GM12874 (cell line): ENCODE measurements around the gene KLHL25.

ENCODE experiments used
- TF ChIP-seq, protein P1 (sequence below): IDR thresholded peaks from 2 replicates; pipeline ENCODE4 v1.5.1; 2011; ENCODE audit warnings: low read depth, mild to moderate bottlenecking, control low read depth, low read length, moderate library complexity; ENCODE audit not compliant: insufficient read depth

The KLHL25 gene

GRCh38 chr15:85771271-85771670 is 23.5 kb downstream of the KLHL25 start:
- TF ChIP-seq, protein P1, sequence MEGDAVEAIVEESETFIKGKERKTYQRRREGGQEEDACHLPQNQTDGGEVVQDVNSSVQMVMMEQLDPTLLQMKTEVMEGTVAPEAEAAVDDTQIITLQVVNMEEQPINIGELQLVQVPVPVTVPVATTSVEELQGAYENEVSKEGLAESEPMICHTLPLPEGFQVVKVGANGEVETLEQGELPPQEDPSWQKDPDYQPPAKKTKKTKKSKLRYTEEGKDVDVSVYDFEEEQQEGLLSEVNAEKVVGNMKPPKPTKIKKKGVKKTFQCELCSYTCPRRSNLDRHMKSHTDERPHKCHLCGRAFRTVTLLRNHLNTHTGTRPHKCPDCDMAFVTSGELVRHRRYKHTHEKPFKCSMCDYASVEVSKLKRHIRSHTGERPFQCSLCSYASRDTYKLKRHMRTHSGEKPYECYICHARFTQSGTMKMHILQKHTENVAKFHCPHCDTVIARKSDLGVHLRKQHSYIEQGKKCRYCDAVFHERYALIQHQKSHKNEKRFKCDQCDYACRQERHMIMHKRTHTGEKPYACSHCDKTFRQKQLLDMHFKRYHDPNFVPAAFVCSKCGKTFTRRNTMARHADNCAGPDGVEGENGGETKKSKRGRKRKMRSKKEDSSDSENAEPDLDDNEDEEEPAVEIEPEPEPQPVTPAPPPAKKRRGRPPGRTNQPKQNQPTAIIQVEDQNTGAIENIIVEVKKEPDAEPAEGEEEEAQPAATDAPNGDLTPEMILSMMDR: no peak

GRCh38 chr15:85770096-85771041 is 24.4 kb downstream of the KLHL25 start:
- TF ChIP-seq, protein P1: no peak

GRCh38 chr15:85769182-85769900 is 25.4 kb downstream of the KLHL25 start:
- TF ChIP-seq, protein P1: no peak

- TF ChIP-seq, protein P1: no peak
Measured at GRCh38 chr15:85768595-85769168, 26.0 kb downstream of the KLHL25 start.

DNA sequence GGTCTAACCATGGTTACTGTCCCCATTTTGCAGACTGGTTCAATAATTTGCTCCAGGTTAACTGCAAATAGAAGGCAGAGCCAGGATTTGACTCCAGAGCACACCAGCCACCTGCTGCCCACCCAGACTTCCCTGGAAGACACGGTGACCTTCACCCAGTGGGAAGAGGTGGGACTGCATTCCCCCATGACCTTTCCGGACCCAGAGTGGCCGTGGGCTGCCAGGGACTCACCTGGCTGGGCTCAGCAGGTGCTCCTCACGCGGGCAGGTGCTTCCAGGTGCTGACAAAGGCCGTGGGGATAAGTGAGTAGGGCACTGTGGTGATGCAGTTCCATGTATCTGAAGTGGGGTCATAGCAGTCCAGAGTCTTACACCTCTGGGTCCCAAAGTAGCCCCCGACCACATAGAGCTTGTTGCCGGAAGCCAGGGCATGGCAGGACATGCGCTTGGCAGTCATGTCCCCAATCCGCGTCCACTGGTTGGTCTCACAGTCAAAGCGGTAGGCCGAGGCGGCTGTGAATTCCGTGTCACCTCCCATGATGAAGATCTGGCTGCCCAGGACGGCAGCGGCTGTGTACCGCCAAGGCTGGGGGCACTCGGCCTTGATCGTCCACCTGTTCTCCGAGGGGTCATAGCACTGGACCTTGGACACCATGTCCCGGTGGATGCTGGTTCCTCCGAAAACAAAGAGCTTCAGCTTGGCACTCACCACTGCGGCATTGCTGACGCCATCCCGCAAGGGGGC is 26.8 kb downstream of the KLHL25 start:
- TF ChIP-seq, protein P1: no peak

DNA sequence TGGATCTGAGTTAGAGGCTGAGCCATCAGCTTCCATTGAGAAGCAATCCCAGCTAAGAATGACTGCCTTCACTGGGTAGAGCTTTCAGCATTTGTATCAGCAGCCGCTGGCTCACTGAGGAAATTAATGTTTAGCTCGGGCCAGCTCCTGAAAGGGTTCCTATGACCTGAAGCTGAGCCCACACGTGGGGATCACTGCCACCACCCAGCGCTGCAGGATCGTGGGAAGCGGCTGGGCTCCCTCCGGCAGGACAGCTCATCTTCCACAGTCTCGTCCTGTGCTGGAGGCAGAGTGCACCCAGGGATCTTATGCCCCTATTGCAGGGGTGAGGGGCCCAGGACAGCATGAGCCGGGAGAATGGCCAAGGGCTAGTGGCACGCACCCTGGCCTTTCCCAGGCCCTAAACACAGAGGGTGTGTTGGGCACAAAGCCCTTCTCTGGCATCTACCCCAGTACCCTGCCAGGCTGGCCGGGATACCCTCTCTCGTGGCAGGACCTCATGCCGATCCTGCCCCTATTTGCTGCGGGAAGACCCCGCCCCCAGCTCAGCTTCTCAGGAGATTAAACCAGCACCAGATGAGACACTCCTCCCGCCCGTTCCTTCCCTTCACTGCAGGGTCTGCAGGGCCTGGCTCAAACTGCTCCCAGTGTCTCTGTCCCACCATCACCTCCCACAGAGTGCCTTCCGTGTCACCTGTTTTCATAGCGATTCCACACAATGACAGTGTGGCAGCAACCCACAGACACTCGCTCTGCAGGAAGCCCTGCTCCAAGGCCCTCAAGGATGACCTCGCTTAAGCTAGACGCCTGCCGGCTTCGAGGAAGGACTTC is 28.5 kb downstream of the KLHL25 start:
- TF ChIP-seq, protein P1: no peak
